Stimulated activated effector memory CD8-positive, alpha-beta T cell treated with anti-CD3 and anti-CD28 coated beads, Interleukin-12 subunit alpha, Interleukin-12 subunit beta, amount 100 ng/mL, for 72 hours (primary cell): Measurements from ENCODE around the gene RELN.
A peak's percentile ranks its signal among the peaks of the same experiment; 100 is the strongest.
"Not testable (repeated sequence)": the region's sequence is repeated elsewhere in the genome, so short reads cannot be mapped to it uniquely, and the experiment has no call there.

ENCODE experiments used
- ATAC-seq: fragments of 150-1000 bp; cut with Tn5 transposase; 2 replicates; pipeline ENCODE4 v1.10.0; 2021
- DNase-seq, 2 donors: peaks; one replicate each; pipeline ENCODE4 v3.0.0; 2021 to 2022; ENCODE audit warnings: low spot score in 2 of 2
- H3K27ac Mint-ChIP-seq: one replicate; pipeline ENCODE4 v1.8.0; 2022; ENCODE audit warnings: mild to moderate bottlenecking, mixed read lengths
- H3K36me3 Mint-ChIP-seq: one replicate; pipeline ENCODE4 v1.8.0; 2022; ENCODE audit warnings: mild to moderate bottlenecking, mixed read lengths
- H3K4me1 Mint-ChIP-seq: one replicate; pipeline ENCODE4 v1.8.0; 2022; ENCODE audit warnings: mixed read lengths
- H3K4me3 Mint-ChIP-seq: one replicate; pipeline ENCODE4 v1.8.0; 2022; ENCODE audit warnings: mild to moderate bottlenecking, mixed read lengths
- H3K9me3 Mint-ChIP-seq: one replicate; pipeline ENCODE4 v1.8.0; 2022; ENCODE audit warnings: mixed read lengths

RELN gene

DNA sequence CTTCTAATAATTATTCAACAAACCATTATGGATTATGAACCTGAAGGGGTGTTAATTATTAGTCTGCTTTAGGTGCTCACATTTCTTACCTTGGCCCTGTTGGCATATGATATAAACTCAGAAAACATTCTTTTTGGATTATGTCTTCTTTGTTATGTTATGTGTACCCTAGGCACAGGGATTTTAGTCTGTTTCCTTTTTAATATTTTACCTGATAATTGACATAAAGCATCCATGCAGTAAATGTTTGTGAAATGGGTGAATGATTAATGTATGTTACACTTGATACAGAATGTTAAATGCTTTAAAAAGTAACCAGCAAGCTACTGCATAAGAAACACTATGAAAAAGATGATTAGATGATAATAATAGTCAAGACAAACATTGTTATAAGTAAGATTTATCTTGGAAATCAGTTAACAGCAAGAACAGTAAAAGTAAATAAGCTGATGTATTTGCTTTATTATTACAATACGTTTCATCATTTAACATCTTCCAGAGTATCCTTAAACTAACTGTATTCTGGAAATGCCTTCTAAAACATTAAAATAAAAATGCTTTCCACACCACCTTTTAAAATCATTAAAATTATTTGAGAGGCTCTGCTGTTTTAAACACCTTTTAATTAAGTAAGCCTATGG is 204.7 kb downstream of the RELN start:
- ATAC-seq = no peak
- no peaks in the 10 kb centered on the region for H3K36me3 Mint-ChIP-seq

DNA sequence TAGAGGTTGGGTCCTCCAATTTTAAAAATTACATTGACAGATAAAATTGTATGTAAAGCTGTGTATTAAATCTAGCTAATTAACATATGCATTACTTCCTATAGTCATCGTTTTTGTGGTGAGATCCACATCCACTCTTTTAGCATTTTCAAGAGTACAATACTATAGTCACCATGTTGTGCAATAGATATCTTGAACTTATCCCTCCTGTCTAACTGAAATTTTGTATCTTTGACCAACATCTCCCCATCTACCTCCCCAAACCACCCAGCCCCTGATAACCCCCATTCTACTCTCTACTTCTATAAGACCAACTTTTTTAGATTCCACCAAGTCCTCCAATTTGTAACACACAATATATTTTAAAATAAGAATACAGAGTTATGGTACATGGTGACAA is 208.0 kb downstream of the RELN start:
- Mint-ChIP-seq H3K4me3 (no peak overlapping the region), H3K36me3 (no peaks in the 10 kb centered on the region), H3K27ac (no peak overlapping the region), H3K9me3 (peaks cover 3% of the 10 kb centered on the region), H3K4me1 (no peaks in the 10 kb centered on the region)
- DNase-seq (no peak), ATAC-seq (no peak)

More for the DNA sequence above, 204.7 kb downstream of the RELN start:
- Mint-ChIP-seq H3K9me3 (peaks cover 8% of the 10 kb centered on the region), H3K4me1 (no peaks in the 10 kb centered on the region), H3K4me3 (no peak overlapping the region), H3K27ac (no peak overlapping the region)
- DNase-seq = no peak

DNA sequence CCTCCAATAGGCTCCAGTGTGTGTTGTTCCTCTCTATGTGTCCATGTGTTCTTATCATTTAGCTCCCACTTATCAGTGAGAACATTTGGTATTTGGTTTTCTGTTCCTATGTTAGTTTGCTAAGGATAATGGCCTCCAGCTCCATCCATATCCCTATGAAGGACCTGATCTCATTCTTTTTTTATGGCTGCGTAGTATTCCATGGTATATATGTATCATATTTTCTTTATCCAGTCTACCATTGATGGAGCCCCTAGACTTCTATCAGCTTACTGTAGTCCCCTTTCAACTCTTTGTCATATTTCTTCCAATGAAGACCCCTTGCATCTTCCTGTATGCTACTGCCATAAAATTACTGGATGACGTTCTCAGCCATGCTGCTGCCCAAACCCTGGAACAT is 208.9 kb downstream of the RELN start:
- H3K9me3 Mint-ChIP-seq, ATAC-seq, H3K4me1 Mint-ChIP-seq: not testable (repeated sequence)

DNA sequence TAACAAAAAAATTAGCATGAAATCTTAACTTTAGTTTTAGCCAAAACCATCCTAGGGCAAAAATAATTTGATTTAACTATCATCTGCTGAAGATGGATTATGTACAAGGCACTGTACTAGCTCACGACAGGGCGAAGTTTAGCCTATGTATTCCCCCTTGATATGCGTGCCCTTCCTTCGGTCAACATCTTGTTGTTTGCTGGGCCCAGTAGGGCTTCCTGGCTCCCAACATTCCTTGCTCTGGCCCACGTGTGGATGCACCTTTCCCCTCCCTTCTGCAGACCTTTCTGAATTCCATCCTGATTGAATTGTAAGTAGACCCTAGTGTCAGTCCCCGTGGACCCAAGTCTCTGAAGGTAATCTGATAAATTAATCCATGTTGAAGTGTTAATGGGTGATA is 212.0 kb downstream of the RELN start:
- Mint-ChIP-seq H3K27ac (no peak overlapping the region), H3K36me3 (no peaks in the 10 kb centered on the region), H3K4me3 (no peak overlapping the region), H3K9me3 (peaks cover 3% of the 10 kb centered on the region), H3K4me1 (no peaks in the 10 kb centered on the region)
- DNase-seq (no peak), ATAC-seq (no peak)

More for the DNA sequence above, 208.9 kb downstream of the RELN start:
- not testable (repeated sequence) for H3K4me3 Mint-ChIP-seq, DNase-seq, H3K27ac Mint-ChIP-seq, H3K36me3 Mint-ChIP-seq

DNA sequence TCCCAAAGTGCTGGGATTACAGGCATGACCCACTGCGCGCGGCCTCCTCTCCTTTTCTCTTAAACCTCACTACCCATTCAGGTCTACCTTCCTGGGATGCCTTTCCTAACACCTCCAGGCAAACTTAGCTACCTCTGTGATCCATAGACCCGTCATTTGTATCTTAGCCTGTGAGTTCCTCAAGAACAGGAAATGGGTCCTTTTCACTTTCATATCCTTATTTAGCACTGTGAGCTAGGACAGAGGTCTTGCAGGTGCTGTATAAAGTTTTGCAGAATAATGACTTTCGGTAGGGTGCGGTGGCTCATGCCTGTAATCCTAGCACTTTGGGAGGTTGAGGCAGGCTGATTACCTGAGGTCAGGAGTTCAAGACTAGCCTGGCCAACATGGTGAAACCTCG is 215.7 kb downstream of the RELN start:
- H3K9me3 Mint-ChIP-seq = no peaks in the 10 kb centered on the region
- H3K36me3 Mint-ChIP-seq = no peaks in the 10 kb centered on the region
- ATAC-seq (no peak), DNase-seq (no peak)
- H3K27ac Mint-ChIP-seq = no peak overlapping the region
- no peaks in the 10 kb centered on the region for H3K4me1 Mint-ChIP-seq
- H3K4me3 Mint-ChIP-seq = no peak overlapping the region

DNA sequence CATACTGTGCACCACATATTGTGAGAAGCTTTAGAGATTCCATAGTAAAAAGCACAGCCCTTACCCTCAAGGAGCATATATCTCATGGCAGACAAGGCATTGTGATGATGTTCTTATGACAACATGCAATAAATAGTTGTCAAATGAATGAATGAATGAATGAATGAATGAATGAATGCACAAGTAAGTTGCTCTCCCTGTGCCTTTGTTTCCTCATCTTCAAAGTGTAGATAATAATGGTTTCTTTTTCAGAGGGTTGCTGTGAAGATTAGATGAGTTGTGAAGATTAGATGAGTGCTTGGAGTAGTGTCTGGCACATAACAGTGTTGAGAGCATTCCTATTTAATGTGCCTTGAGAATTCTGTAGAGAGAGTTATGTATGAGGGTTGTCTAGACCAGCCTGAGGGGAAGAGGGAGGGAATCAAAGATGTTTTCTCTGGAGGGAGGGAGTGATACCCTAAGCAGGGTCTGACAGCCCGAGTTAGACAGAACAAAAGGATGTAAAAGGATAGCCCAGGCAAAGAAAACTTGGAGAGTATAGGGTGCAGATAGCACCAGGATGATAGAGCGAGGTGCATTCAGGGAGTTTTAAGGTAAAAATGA is 217.2 kb downstream of the RELN start:
- Mint-ChIP-seq H3K4me3 (no peak overlapping the region), H3K4me1 (no peaks in the 10 kb centered on the region), H3K27ac (no peak overlapping the region), H3K9me3 (no peaks in the 10 kb centered on the region), H3K36me3 (no peaks in the 10 kb centered on the region)
- ATAC-seq = no peak
- no peak for DNase-seq

DNA sequence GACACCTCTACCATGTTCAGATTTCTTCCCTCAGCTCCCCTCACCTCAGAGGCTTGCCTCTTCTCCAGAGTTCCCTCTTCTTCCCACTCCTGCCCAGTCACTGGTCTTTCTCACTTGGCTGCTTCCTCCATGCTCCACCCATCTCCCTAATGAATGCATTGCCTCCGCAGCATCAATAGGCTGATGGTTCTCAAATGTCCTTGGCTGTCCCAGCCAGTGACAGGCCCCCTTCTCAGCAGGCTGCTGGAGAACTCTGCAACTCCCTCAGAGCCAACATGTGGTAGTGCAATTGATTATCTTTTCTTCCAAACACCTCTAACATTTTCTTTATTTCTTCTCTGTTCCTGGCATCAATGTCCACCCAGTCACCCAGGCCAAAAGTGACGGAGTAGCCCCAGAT is 218.2 kb downstream of the RELN start:
- Mint-ChIP-seq H3K4me1 (no peaks in the 10 kb centered on the region), H3K9me3 (no peaks in the 10 kb centered on the region), H3K27ac (no peak overlapping the region), H3K4me3 (no peak overlapping the region), H3K36me3 (no peaks in the 10 kb centered on the region)
- ATAC-seq (no peak), DNase-seq (no peak)

DNA sequence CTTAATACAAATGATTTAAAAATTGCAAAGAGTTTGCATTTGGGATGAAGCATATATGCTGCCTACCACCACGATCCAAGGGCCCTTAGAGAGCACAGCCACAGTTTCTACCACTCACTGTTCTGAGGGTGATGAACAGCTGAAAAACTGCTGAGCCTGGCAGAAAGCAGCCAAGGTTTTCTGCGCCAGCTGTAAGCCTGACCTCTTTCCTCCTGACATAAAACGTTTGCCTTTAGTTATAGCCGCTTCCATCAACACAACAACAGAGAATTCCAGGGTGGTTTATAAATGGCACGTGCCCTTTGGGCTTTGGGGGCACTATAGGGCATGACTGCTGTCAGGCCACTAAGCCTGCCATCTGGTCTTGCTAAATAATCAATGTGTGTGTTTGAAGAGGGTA is 222.8 kb downstream of the RELN start:
- H3K4me3 Mint-ChIP-seq = no peak overlapping the region
- DNase-seq (no peak), ATAC-seq (peak; percentile 15)
- H3K36me3 Mint-ChIP-seq = no peaks in the 10 kb centered on the region
- no peaks in the 10 kb centered on the region for H3K4me1 Mint-ChIP-seq
- no peak overlapping the region for H3K27ac Mint-ChIP-seq
- H3K9me3 Mint-ChIP-seq = no peaks in the 10 kb centered on the region

DNA sequence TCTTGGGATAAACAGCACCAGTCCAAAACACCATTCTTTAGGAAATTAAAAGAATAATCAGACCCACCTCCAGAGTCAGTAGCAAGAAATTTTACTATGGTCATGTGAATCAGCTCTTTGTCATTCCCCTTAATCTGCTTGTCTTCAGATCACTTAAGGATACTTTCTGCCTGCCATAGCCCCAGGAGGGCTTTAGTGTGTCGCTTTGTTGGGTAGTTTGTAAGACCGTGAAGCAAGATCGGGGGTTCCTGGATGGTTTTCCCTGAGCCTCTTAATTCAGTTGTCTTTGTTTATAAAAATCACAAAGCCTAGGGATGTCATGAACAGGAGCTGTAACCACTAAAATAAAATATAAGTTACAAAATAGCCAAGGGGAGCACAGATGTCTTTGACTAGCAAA is 223.6 kb downstream of the RELN start:
- ATAC-seq = no peak
- Mint-ChIP-seq H3K4me1 (no peaks in the 10 kb centered on the region), H3K9me3 (no peaks in the 10 kb centered on the region), H3K27ac (no peak overlapping the region), H3K36me3 (no peaks in the 10 kb centered on the region), H3K4me3 (no peak overlapping the region)
- DNase-seq = no peak

DNA sequence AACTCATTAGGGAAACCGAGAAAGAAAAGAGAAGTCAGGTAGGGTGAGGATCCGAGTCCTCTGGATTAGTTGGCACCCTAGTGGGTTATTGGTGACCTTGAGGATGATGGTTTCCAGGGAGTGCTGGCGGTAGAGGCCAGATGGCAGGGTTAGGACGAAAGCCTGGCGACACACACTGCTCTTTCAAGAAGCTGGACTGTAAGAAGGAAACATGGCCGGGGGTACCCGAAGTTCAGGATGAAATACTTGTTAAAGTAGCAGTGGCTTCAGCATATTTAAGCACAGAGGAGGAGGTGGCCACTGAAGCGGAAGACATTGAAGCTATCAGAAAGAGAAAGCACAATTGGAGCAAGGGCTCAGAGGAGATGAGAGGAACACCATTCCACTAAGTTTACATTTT is 224.6 kb downstream of the RELN start:
- Mint-ChIP-seq H3K36me3 (no peaks in the 10 kb centered on the region), H3K27ac (no peak overlapping the region), H3K4me3 (no peak overlapping the region), H3K4me1 (no peaks in the 10 kb centered on the region), H3K9me3 (no peaks in the 10 kb centered on the region)
- no peak for ATAC-seq
- DNase-seq = no peak

DNA sequence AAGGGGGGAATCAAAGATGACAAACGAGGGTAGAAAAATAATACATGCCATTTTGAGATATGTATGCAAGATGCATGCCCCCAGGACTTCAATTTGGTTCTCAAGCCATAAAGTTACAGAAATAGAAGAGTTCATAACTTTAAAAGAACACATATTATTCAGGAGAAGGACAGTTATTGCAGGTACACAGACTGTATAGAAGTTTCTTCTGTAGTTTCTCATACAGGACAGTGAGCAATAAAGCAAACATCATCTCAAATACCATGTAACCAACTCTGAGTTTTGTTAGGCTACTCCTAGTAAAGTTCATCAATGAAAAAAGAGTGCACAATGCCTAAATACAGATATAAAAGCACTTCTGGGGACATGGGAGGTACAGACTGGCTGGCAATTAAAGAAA is 226.6 kb downstream of the RELN start:
- Mint-ChIP-seq H3K4me1 (no peaks in the 10 kb centered on the region), H3K27ac (no peak overlapping the region), H3K9me3 (no peaks in the 10 kb centered on the region), H3K4me3 (no peak overlapping the region), H3K36me3 (no peaks in the 10 kb centered on the region)
- DNase-seq (no peak), ATAC-seq (no peak)

DNA sequence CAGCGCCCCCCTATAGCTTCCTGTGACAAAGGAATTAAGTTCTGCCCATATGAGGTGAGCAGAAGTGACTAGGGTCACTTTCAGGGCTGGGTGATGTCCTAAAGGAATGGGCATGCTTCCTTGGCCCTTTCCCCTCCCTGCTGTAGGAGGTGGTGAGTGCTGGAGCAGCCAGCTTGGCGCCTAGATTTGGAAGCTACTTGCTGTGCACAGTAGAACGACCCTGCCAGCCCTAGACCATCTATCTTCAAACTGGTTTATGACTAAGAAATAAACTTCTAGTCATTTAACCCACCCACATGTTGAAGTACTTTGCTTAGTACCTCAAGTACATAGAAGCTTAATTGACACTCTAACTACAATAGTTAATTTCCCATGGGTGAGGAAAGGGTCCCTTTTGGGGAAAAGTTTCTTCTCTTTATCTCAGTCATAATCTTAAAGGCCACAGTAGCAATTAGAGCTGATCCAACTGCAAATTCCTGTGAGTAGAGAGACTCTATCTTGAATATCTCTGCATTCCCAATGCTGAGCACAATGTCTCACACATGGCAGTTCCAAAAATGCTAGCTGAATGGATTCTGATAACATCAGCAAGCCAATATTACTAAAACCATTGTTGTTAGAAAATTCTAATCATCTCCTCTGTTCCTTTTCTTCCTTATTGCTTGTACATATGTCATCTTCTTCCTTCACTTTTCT is 227.2 kb downstream of the RELN start:
- DNase-seq (no peak), ATAC-seq (no peak)
- H3K4me3 Mint-ChIP-seq = no peak overlapping the region
- no peaks in the 10 kb centered on the region for H3K4me1 Mint-ChIP-seq
- H3K9me3 Mint-ChIP-seq = no peaks in the 10 kb centered on the region
- no peaks in the 10 kb centered on the region for H3K36me3 Mint-ChIP-seq
- H3K27ac Mint-ChIP-seq = no peak overlapping the region

DNA sequence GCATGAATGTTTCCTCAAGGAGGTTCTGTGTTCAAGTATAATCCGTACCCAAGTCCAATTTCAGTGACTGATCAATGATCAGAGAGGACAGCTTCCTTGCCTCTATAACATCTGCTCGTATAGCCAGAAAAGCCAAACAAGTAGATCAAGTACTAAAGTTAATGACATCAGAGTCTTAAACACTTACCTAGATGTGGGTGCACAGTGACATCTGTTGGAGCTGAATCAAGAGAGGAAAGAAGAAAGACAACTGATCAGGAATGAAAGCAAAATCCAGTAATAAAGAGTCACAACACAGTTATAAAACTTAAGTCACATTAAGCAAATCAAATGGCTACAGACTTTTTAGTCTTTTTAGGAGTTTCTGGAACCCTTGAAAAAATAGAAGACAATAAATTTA is 236.5 kb downstream of the RELN start:
- no peaks in the 10 kb centered on the region for H3K9me3 Mint-ChIP-seq
- H3K4me3 Mint-ChIP-seq = no peak overlapping the region
- H3K27ac Mint-ChIP-seq = no peak overlapping the region
- no peaks in the 10 kb centered on the region for H3K36me3 Mint-ChIP-seq
- no peaks in the 10 kb centered on the region for H3K4me1 Mint-ChIP-seq
- ATAC-seq (no peak), DNase-seq (no peak)

DNA sequence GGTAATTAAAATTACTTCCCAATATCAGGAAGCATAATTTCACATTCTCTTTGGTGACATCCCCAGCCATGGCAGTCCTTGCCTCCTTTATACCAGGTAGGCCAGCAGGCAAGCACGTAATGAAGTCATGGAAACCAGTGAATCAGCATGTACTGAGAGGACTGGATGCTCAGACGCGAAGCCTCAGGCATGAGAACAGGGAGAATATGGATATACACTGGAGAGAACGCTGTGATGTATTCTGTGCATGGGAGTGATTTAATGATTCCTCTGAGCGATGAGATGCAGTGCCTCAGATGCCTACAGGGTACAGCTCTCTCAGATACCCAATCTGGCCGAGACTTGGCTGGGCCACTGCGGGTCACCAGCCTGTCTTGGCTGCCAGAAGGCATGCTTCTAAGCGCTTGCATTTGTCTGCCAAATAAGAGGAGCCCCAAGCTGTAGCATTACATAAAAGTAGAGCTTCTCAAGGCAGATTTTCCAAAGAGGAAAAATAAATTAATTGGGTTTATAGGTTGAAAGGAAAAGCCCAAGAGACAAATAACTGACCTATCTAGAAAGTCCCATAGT is 238.1 kb downstream of the RELN start:
- Mint-ChIP-seq H3K4me3 (no peak overlapping the region), H3K4me1 (no peaks in the 10 kb centered on the region), H3K36me3 (no peaks in the 10 kb centered on the region), H3K27ac (no peak overlapping the region), H3K9me3 (no peaks in the 10 kb centered on the region)
- DNase-seq = no peak
- no peak for ATAC-seq

DNA sequence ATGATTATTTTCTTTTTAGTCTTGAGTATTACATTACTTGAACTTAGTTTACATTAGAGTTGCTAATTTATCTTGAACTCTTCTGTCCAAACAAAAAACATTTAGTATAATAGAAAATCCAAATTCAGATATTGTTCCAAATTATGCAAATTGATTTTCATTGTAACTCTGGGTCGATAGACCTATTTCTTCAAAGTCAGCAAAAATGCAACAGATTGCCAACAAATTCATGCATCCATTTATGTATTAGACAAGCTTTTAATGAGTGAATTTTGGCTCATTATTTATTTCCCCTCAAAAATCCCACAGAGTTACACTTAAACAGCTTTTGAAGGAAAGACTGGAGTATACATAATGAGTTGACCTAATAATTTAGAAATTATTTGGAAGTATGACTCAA is 240.8 kb downstream of the RELN start:
- DNase-seq = no peak
- H3K36me3 Mint-ChIP-seq = no peaks in the 10 kb centered on the region
- no peaks in the 10 kb centered on the region for H3K4me1 Mint-ChIP-seq
- H3K4me3 Mint-ChIP-seq = no peak overlapping the region
- H3K27ac Mint-ChIP-seq = no peak overlapping the region
- no peaks in the 10 kb centered on the region for H3K9me3 Mint-ChIP-seq
- ATAC-seq = no peak

DNA sequence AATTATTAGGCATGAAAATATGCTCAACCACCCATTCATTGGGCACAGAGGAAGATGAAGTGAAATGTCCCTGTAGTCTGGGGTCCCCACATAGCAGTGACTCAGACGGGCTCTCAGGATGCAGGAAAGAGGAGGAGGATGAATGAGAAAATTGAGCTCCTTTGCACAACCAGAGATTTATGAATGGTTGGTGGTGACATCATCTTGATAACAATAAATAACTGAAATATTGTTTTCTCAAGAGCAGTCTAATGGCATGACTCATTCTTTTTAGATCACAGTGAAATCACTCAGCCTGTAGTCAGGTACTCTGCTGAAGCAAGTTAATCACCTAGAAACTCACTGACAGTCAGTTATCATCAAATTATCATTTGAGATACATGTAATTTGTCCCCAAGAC is 254.1 kb downstream of the RELN start:
- no peak for ATAC-seq
- Mint-ChIP-seq H3K4me3 (no peak overlapping the region), H3K4me1 (no peaks in the 10 kb centered on the region), H3K36me3 (no peaks in the 10 kb centered on the region), H3K9me3 (peaks cover 8% of the 10 kb centered on the region), H3K27ac (no peak overlapping the region)
- no peak for DNase-seq
